Sigmoid colon (tissue), 4 donors: Measurements from ENCODE around the gene LDLRAD3.

ENCODE experiments used
- EP300 ChIP-seq, 4 donors: sonication (generic); formaldehyde crosslinking; IDR thresholded peaks; one replicate each; pipeline ENCODE4 v1.6.1; 2017; ENCODE audit warnings: antibody characterized with exemption in 4 of 4
- TF ChIP-seq, protein P1 (sequence below), 4 experiments: fragments of 450-650 bp in 3 of 4; fragments of 200-600 bp in 1 of 4; IDR thresholded peaks; one replicate each; pipeline ENCODE4 v1.5.1; 2016 to 2019; ENCODE audit warnings: antibody characterized with exemption in 4 of 4, mild to moderate bottlenecking in 3 of 4, moderate library complexity in 2 of 4

DNA sequence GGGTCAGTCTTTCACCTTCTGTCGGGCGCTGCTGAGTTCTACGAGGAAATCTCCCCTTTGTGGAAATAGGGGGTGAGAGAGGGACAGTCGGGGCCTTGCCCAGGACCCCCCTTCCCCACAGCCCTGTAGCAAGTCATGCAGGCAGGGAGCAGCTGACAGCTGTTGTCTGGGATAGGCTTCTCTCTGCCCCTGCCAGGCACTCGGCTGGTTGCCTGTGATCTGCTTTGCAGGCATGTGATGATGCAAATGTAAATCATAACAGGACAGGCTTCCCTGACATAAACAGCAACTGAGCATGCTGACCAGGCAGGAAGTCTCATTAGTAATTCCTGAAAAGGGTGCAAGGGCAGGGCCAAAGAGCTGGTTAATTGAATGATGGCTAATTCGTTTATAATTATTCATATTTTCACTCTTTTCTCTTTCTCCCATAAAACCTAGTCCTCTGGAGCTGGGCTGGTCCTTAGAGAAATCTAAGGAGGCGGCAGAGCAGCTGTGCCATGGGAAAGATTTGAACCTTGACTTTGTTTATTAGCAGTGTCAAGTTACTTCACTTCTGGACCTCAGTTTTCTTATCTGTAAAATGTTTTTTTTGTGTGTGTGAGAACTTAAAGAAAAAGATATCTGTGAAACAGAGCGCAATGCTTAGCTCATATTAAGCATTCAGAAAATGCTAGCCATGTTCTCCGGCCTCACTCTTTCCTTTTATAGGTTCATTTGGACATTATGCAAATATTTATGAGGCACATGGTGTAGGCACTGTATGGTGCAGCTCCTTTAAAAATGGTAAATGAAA, 129.7 kb downstream of the LDLRAD3 start:
- TF ChIP-seq, protein P1, sequence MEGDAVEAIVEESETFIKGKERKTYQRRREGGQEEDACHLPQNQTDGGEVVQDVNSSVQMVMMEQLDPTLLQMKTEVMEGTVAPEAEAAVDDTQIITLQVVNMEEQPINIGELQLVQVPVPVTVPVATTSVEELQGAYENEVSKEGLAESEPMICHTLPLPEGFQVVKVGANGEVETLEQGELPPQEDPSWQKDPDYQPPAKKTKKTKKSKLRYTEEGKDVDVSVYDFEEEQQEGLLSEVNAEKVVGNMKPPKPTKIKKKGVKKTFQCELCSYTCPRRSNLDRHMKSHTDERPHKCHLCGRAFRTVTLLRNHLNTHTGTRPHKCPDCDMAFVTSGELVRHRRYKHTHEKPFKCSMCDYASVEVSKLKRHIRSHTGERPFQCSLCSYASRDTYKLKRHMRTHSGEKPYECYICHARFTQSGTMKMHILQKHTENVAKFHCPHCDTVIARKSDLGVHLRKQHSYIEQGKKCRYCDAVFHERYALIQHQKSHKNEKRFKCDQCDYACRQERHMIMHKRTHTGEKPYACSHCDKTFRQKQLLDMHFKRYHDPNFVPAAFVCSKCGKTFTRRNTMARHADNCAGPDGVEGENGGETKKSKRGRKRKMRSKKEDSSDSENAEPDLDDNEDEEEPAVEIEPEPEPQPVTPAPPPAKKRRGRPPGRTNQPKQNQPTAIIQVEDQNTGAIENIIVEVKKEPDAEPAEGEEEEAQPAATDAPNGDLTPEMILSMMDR (IDR thresholded peaks at IDR 0.05), result no peak
- TF ChIP-seq EP300 (IDR thresholded peaks at IDR 0.05), result no peak
